Fibroblast of lung (primary cell): ENCODE data around the gene TBRG4. TPM values are rescaled to one million over a fixed set of nuclear protein-coding genes. Genes with fewer than 3 reads are reported as not detected.
"Not testable (repeated sequence)": the region's sequence is repeated elsewhere in the genome, so short reads cannot be mapped to it uniquely, and the experiment has no call there.

Experiments
- DNase-seq, 2 donors: peaks; one replicate each; pipeline versions ENCODE4 v3.0.0 to v3.0.0-alpha.2; 2010; ENCODE audit warnings: low read depth in 2 of 2
- H2AFZ ChIP-seq: 2 replicates; pipeline ENCODE4 v1.5.1; 2012; ENCODE audit warnings: low read length, control low read depth, inconsistent platforms
- H3K27ac ChIP-seq: 2 replicates; pipeline ENCODE4 v1.5.1; 2011; ENCODE audit warnings: low read length, control low read depth; ENCODE audit not compliant: insufficient read depth
- H3K27me3 ChIP-seq: 2 replicates; pipeline ENCODE4 v1.5.1; 2011; ENCODE audit warnings: mild to moderate bottlenecking, low read length; ENCODE audit not compliant: control insufficient read depth, insufficient read depth
- H3K36me3 ChIP-seq: 2 replicates; pipeline ENCODE4 v1.5.1; 2011; ENCODE audit warnings: low read length; ENCODE audit not compliant: control insufficient read depth, insufficient read depth
- H3K4me1 ChIP-seq: 2 replicates; pipeline ENCODE4 v1.5.1; 2011; ENCODE audit warnings: low read length; ENCODE audit not compliant: control insufficient read depth, insufficient read depth; ENCODE audit errors: extremely low read depth
- H3K4me2 ChIP-seq: 2 replicates; pipeline ENCODE4 v1.5.1; 2011; ENCODE audit warnings: low read length, control low read depth; ENCODE audit not compliant: insufficient read depth; ENCODE audit errors: extremely low read depth
- H3K4me3 ChIP-seq, 4 experiments: fragments of 200-600 bp in 1 of 4; sonication (generic) in 1 of 4; replicated peaks in 1 of 4; 2 replicates each; pipeline ENCODE4 v1.5.1; 2011 to 2016; ENCODE audit warnings: low read length in 4 of 4, low read depth in 3 of 4, mild to moderate bottlenecking in 3 of 4, control low read depth in 2 of 4, inconsistent platforms in 1 of 4, mixed read lengths in 1 of 4; ENCODE audit not compliant: insufficient read depth in 1 of 4; ENCODE audit errors: control extremely low read depth in 1 of 4
- H3K79me2 ChIP-seq: 2 replicates; pipeline ENCODE4 v1.5.1; 2012; ENCODE audit warnings: mild to moderate bottlenecking, low read length, inconsistent platforms; ENCODE audit not compliant: control insufficient read depth, insufficient read depth
- H3K9ac ChIP-seq: 2 replicates; pipeline ENCODE4 v1.5.1; 2011; ENCODE audit warnings: mild to moderate bottlenecking, low read length, control low read depth; ENCODE audit not compliant: insufficient read depth
- H3K9me3 ChIP-seq: 2 replicates; pipeline ENCODE4 v1.5.1; 2012; ENCODE audit warnings: low read depth, low read length; ENCODE audit not compliant: control insufficient read depth, insufficient read depth
- H4K20me1 ChIP-seq: 2 replicates; pipeline ENCODE4 v1.5.1; 2011; ENCODE audit warnings: low read length; ENCODE audit not compliant: control insufficient read depth, insufficient read depth; ENCODE audit errors: extremely low read depth
- CTCF ChIP-seq, 2 donors: IDR thresholded peaks in 1 of 2; conservative IDR thresholded peaks in 1 of 2; 1 replicate in 1 of 2; 2 replicates in 1 of 2; pipeline ENCODE4 v1.5.1; 2011 to 2012; ENCODE audit warnings: low read length in 2 of 2, control low read depth in 1 of 2, inconsistent platforms in 1 of 2, low read depth in 1 of 2, mild to moderate bottlenecking in 1 of 2
- EZH2 ChIP-seq: IDR thresholded peaks from 2 replicates; pipeline ENCODE4 v1.5.1; 2012; ENCODE audit warnings: low read length, control low read depth, mild to moderate bottlenecking; ENCODE audit errors: missing control alignments
- polyA plus RNA-seq, 2 donors: library from polyadenylated mRNA; depleted of rRNA in 1 of 2; stranded (reverse) in 1 of 2; unstranded in 1 of 2; fragments of >200 nt; gene quantifications; 2 replicates each; pipeline ENCODE4 v1.2.1, GENCODE V29; 2011 to 2012; ENCODE audit warnings: missing spikeins in 1 of 2
- total RNA-seq: library from RNA; depleted of rRNA; stranded (reverse); fragments of >200 nt; gene quantifications from 2 replicates; pipeline ENCODE4 v1.2.1, GENCODE V29; 2014

TBRG4 gene
- total and polyA plus RNA-seq, 2 donors (not counting 1 experiment from before 2014, with no cell fraction given), result 27.4 to 52.2 TPM

GRCh38 chr7:45155357-45155900 lies 43.9 kb upstream of the TBRG4 start:
- Histone ChIP-seq H3K4me3 (no peak overlapping the region), H3K4me2 (no peak overlapping the region), H3K27me3 (peaks cover 19% of the 10 kb centered on the region), H3K79me2 (no peaks in the 10 kb centered on the region), H4K20me1 (no peaks in the 10 kb centered on the region), H3K9ac (no peak overlapping the region), H3K27ac (no peak overlapping the region), H3K4me1 (no peaks in the 10 kb centered on the region), H3K36me3 (no peaks in the 10 kb centered on the region), H2AFZ (no peak overlapping the region), H3K9me3 (no peaks in the 10 kb centered on the region)
- no peak for TF ChIP-seq CTCF (conservative IDR thresholded peaks at IDR 0.05 in 1 of 2, IDR thresholded peaks at IDR 0.05 in 1 of 2; ENCODE audit: low read depth in 1 of 2, low read length in 2 of 2)
- TF ChIP-seq EZH2, result no peak
- no peak for DNase-seq

- peaks cover 16% of the 10 kb centered on the region for H3K27me3 ChIP-seq
- not testable (repeated sequence) for H3K4me1 ChIP-seq, H3K4me2 ChIP-seq, DNase-seq, H3K27ac ChIP-seq, H3K9me3 ChIP-seq, H4K20me1 ChIP-seq, H3K4me3 ChIP-seq, H3K36me3 ChIP-seq, H3K9ac ChIP-seq, H2AFZ ChIP-seq, H3K79me2 ChIP-seq
These were observed 42.4 kb upstream of the TBRG4 start for GRCh38 chr7:45153861-45154260.

- H3K4me2 ChIP-seq, result no peak overlapping the region
- H3K27me3 ChIP-seq, result peaks cover 15% of the 10 kb centered on the region
- TF ChIP-seq EZH2 (no peak), CTCF (conservative IDR thresholded peaks at IDR 0.05 in 1 of 2, IDR thresholded peaks at IDR 0.05 in 1 of 2; ENCODE audit: low read depth in 1 of 2, low read length in 2 of 2) (no peak)
These were observed 41.7 kb upstream of the TBRG4 start for GRCh38 chr7:45153233-45153632.

More at GRCh38 chr7:45153233-45153632, 41.7 kb upstream of the TBRG4 start:
- H3K36me3 ChIP-seq, result no peaks in the 10 kb centered on the region
- no peaks in the 10 kb centered on the region for H3K4me1 ChIP-seq
- no peak for DNase-seq
- no peak overlapping the region for H2AFZ ChIP-seq
- H3K27ac ChIP-seq, result no peak overlapping the region
- no peak overlapping the region for H3K9ac ChIP-seq
- H3K4me3 ChIP-seq, result no peak overlapping the region
- no peaks in the 10 kb centered on the region for H4K20me1 ChIP-seq
- no peaks in the 10 kb centered on the region for H3K79me2 ChIP-seq
- H3K9me3 ChIP-seq, result no peaks in the 10 kb centered on the region
